Neural cell (in vitro differentiated cells): ENCODE results near the gene GSTCD. TPM values are rescaled to one million over a fixed set of nuclear protein-coding genes. Genes with fewer than 3 reads are reported as not detected.

ENCODE experiments used
- H2AFZ ChIP-seq: fragments of 200-600, 300-800 bp; sonication (generic), shearing (Covaris generic); 2 replicates; pipeline ENCODE4 v1.6.0; 2014; ENCODE audit warnings: low read depth, mild to moderate bottlenecking, antibody characterized with exemption, low read length, moderate library complexity
- H3F3A ChIP-seq: fragments of 200-600 bp; shearing (Covaris generic); 2 replicates; pipeline ENCODE4 v1.6.1; 2016; ENCODE audit warnings: mild to moderate bottlenecking, moderate library complexity, mixed read lengths, antibody characterized with exemption, low read length; ENCODE audit not compliant: insufficient read depth, poor library complexity, severe bottlenecking
- H3K27ac ChIP-seq: fragments of 200-600, 300-800 bp; sonication (generic), shearing (Covaris generic); 2 replicates; pipeline ENCODE4 v1.5.1; 2014; ENCODE audit warnings: mild to moderate bottlenecking, low read length, moderate library complexity
- H3K27me3 ChIP-seq: fragments of 300-800, 200-600 bp; sonication (generic), shearing (Covaris generic); 2 replicates; pipeline ENCODE4 v1.6.0; 2014; ENCODE audit warnings: mild to moderate bottlenecking, low read depth, low read length, moderate library complexity; ENCODE audit not compliant: insufficient read depth
- H3K36me3 ChIP-seq: fragments of 300-800, 200-600 bp; sonication (generic), shearing (Covaris generic); 2 replicates; pipeline ENCODE4 v1.5.1; 2014; ENCODE audit warnings: mild to moderate bottlenecking, antibody characterized with exemption, low read length, moderate library complexity; ENCODE audit not compliant: insufficient read depth
- H3K4me2 ChIP-seq: fragments of 300-800, 200-600 bp; sonication (generic), shearing (Covaris generic); 2 replicates; pipeline ENCODE4 v1.6.0; 2014; ENCODE audit warnings: mild to moderate bottlenecking, low read length
- H3K4me3 ChIP-seq: fragments of 300-800, 200-600 bp; sonication (generic), shearing (Covaris generic); 2 replicates; pipeline ENCODE4 v1.5.1; 2014; ENCODE audit warnings: mild to moderate bottlenecking, low read length, moderate library complexity
- H3K79me2 ChIP-seq: fragments of 200-600 bp; shearing (Covaris generic); replicated peaks from 2 replicates; pipeline ENCODE4 v1.6.0; 2014; ENCODE audit warnings: mild to moderate bottlenecking, low read length, moderate library complexity; ENCODE audit not compliant: insufficient read depth
- H3K9ac ChIP-seq: fragments of 300-800, 200-600 bp; sonication (generic), shearing (Covaris generic); 2 replicates; pipeline ENCODE4 v1.6.1; 2016; ENCODE audit warnings: mild to moderate bottlenecking, low read length, mixed read lengths
- H3K9me2 ChIP-seq: fragments of 200-600 bp; shearing (Covaris generic); 2 replicates; pipeline ENCODE4 v1.6.1; 2016; ENCODE audit warnings: mild to moderate bottlenecking, low read length, mixed read lengths; ENCODE audit not compliant: insufficient read depth
- H3K9me3 ChIP-seq: fragments of 200-600, 300-800 bp; sonication (generic), shearing (Covaris generic); 2 replicates; pipeline ENCODE4 v1.6.1; 2016; ENCODE audit warnings: mild to moderate bottlenecking, mixed run types, low read length, moderate library complexity, mixed read lengths
- H4K20me1 ChIP-seq: fragments of 200-600 bp; shearing (Covaris generic); 2 replicates; pipeline ENCODE4 v1.6.1; 2016; ENCODE audit warnings: mild to moderate bottlenecking, mixed run types; ENCODE audit not compliant: insufficient read depth
- EP300 ChIP-seq: fragments of 450-650 bp; conservative IDR thresholded peaks from 2 replicates; pipeline ENCODE4 v1.6.1; 2014; ENCODE audit warnings: antibody characterized with exemption, mild to moderate bottlenecking, moderate library complexity; ENCODE audit not compliant: poor library complexity, severe bottlenecking
- EZH2 ChIP-seq: fragments of 200-600, 300-800 bp; shearing (Covaris generic), sonication (generic); IDR thresholded peaks from 2 replicates; pipeline ENCODE4 v1.6.1; 2014; ENCODE audit warnings: antibody characterized with exemption, low read length, borderline replicate concordance, mild to moderate bottlenecking; ENCODE audit not compliant: insufficient read depth, poor library complexity, severe bottlenecking
- MXI1 ChIP-seq: fragments of 450-650 bp; conservative IDR thresholded peaks from 2 replicates; pipeline ENCODE4 v1.6.1; 2014; ENCODE audit warnings: antibody characterized with exemption, mild to moderate bottlenecking; ENCODE audit not compliant: poor library complexity, severe bottlenecking
- POLR2AphosphoS5 ChIP-seq: IDR thresholded peaks from 2 replicates; pipeline ENCODE4 v1.6.1; 2012
- RAD21 ChIP-seq: fragments of 450-650 bp; conservative IDR thresholded peaks from 2 replicates; pipeline ENCODE4 v1.6.1; 2014; ENCODE audit warnings: antibody characterized with exemption, mild to moderate bottlenecking, moderate library complexity
- SMC3 ChIP-seq: fragments of 450-650 bp; conservative IDR thresholded peaks from 2 replicates; pipeline ENCODE4 v1.6.1; 2014; ENCODE audit warnings: antibody characterized with exemption, mild to moderate bottlenecking, moderate library complexity; ENCODE audit not compliant: poor library complexity
- polyA plus RNA-seq: library from polyadenylated mRNA; depleted of rRNA; stranded (reverse); fragments of >200 nt; gene quantifications from 2 replicates; pipeline ENCODE4 v1.2.3, GENCODE V29; 2014
- TF ChIP-seq, protein P1 (sequence below): fragments of 450-650 bp; IDR thresholded peaks from 2 replicates; pipeline ENCODE4 v1.5.1; 2014; ENCODE audit warnings: antibody characterized with exemption, mild to moderate bottlenecking, moderate library complexity; ENCODE audit not compliant: poor library complexity, severe bottlenecking
- TF ChIP-seq, protein P2 (sequence below): IDR thresholded peaks from 2 replicates; pipeline ENCODE4 v1.6.1; 2012; ENCODE audit warnings: borderline replicate concordance

The GSTCD gene
- polyA plus RNA-seq, 1 donor from 2014 or later, result 15.1 TPM

DNA sequence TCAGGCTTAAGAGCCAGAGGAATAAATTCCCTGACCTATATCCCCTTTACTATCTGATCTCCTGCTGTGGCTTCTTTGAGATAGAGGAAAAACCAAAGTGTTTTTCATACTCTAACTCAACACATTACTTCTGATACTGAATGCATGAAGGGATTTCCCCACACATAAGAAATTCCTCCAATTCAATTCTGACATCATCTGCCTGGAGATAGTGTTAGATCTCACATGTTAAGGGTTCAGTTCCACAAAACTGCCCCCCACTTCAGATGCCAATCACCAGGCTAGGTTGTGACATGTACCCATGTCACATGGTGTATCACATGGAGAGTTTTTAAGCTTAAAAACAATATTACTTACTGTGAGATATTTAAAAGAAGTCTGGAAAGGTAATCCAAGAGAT is 46.8 kb downstream of the GSTCD start:
- Histone ChIP-seq H4K20me1 (no peaks in the 10 kb centered on the region), H2AFZ (no peak overlapping the region), H3F3A (no peaks in the 10 kb centered on the region), H3K36me3 (no peaks in the 10 kb centered on the region), H3K79me2 (no peaks in the 10 kb centered on the region), H3K27me3 (no peaks in the 10 kb centered on the region), H3K9me3 (no peaks in the 10 kb centered on the region), H3K9ac (no peak overlapping the region), H3K27ac (no peak overlapping the region), H3K4me3 (no peak overlapping the region), H3K9me2 (no peaks in the 10 kb centered on the region), H3K4me2 (no peak overlapping the region)
- no peak for TF ChIP-seq POLR2AphosphoS5
- TF ChIP-seq, protein P1, sequence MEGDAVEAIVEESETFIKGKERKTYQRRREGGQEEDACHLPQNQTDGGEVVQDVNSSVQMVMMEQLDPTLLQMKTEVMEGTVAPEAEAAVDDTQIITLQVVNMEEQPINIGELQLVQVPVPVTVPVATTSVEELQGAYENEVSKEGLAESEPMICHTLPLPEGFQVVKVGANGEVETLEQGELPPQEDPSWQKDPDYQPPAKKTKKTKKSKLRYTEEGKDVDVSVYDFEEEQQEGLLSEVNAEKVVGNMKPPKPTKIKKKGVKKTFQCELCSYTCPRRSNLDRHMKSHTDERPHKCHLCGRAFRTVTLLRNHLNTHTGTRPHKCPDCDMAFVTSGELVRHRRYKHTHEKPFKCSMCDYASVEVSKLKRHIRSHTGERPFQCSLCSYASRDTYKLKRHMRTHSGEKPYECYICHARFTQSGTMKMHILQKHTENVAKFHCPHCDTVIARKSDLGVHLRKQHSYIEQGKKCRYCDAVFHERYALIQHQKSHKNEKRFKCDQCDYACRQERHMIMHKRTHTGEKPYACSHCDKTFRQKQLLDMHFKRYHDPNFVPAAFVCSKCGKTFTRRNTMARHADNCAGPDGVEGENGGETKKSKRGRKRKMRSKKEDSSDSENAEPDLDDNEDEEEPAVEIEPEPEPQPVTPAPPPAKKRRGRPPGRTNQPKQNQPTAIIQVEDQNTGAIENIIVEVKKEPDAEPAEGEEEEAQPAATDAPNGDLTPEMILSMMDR, result no peak
- TF ChIP-seq, protein P2, sequence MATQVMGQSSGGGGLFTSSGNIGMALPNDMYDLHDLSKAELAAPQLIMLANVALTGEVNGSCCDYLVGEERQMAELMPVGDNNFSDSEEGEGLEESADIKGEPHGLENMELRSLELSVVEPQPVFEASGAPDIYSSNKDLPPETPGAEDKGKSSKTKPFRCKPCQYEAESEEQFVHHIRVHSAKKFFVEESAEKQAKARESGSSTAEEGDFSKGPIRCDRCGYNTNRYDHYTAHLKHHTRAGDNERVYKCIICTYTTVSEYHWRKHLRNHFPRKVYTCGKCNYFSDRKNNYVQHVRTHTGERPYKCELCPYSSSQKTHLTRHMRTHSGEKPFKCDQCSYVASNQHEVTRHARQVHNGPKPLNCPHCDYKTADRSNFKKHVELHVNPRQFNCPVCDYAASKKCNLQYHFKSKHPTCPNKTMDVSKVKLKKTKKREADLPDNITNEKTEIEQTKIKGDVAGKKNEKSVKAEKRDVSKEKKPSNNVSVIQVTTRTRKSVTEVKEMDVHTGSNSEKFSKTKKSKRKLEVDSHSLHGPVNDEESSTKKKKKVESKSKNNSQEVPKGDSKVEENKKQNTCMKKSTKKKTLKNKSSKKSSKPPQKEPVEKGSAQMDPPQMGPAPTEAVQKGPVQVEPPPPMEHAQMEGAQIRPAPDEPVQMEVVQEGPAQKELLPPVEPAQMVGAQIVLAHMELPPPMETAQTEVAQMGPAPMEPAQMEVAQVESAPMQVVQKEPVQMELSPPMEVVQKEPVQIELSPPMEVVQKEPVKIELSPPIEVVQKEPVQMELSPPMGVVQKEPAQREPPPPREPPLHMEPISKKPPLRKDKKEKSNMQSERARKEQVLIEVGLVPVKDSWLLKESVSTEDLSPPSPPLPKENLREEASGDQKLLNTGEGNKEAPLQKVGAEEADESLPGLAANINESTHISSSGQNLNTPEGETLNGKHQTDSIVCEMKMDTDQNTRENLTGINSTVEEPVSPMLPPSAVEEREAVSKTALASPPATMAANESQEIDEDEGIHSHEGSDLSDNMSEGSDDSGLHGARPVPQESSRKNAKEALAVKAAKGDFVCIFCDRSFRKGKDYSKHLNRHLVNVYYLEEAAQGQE, result no peak
- TF ChIP-seq EZH2, result no peak
- no peak for TF ChIP-seq EP300
- TF ChIP-seq SMC3, result no peak
- no peak for TF ChIP-seq RAD21
- no peak for TF ChIP-seq MXI1

DNA sequence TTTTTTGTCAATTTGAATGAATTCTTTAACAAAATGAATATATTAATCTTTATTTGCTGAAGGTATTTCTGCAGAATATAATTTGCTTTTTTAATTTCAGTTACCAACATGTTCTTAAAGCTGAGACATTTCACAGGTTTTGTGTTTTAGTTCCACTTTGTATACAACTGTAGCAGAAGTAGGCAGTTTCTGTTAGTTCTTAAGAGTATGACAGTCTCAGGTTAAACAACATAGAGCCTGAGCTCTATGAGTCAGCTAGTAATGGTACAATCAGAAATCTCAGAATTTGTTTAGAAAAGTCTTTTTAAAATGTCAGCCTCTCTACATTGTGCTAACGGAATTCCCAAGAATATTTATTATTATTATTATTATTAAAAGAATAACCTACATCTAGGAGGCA is 50.4 kb downstream of the GSTCD start:
- Histone ChIP-seq H3K27me3 (no peaks in the 10 kb centered on the region), H3K4me2 (no peak overlapping the region), H3K9me3 (no peaks in the 10 kb centered on the region), H3K79me2 (no peaks in the 10 kb centered on the region), H4K20me1 (no peaks in the 10 kb centered on the region), H3K9me2 (no peaks in the 10 kb centered on the region), H2AFZ (no peak overlapping the region), H3K36me3 (no peaks in the 10 kb centered on the region), H3K4me3 (no peak overlapping the region), H3K27ac (no peak overlapping the region), H3K9ac (no peak overlapping the region), H3F3A (no peaks in the 10 kb centered on the region)
- TF ChIP-seq POLR2AphosphoS5 (no peak), EP300 (no peak), RAD21 (no peak)
